Activated naive CD4-positive, alpha-beta T cell (primary cell): ENCODE measurements around the gene MMP17.

Source experiments
- DNase-seq, 4 experiments: peaks; one replicate each; lab custom pipeline; 2025; lab: John Stamatoyannopoulos, UW

The MMP17 gene

GRCh38 chr12:131850856-131851559 is 22.8 kb downstream of the MMP17 start:
- DNase-seq, result no peak

- DNase-seq, result no peak
Measured at GRCh38 chr12:131851741-131852550, 23.8 kb downstream of the MMP17 start.

GRCh38 chr12:131852551-131853299 is 24.5 kb downstream of the MMP17 start:
- no peak for DNase-seq

GRCh38 chr12:131853832-131854797 is 25.9 kb downstream of the MMP17 start:
- no peak for DNase-seq

GRCh38 chr12:131854861-131855476 is 26.8 kb downstream of the MMP17 start:
- DNase-seq, result no peak

- DNase-seq, result no peak
Measured at GRCh38 chr12:131855521-131856142, 27.4 kb downstream of the MMP17 start.

- DNase-seq, result no peak
Measured at GRCh38 chr12:131856366-131857097, 28.3 kb downstream of the MMP17 start.

- no peak for DNase-seq
Measured at GRCh38 chr12:131857908-131858850, 30.0 kb downstream of the MMP17 start.

- no peak for DNase-seq
Measured at GRCh38 chr12:131860472-131861260, 32.5 kb downstream of the MMP17 start.

- DNase-seq, result no peak
Measured at GRCh38 chr12:131861261-131862083, 33.3 kb downstream of the MMP17 start.

- no peak for DNase-seq
Measured at GRCh38 chr12:131862084-131862441, 33.9 kb downstream of the MMP17 start.

GRCh38 chr12:131862600-131862993 is 34.4 kb downstream of the MMP17 start:
- no peak for DNase-seq

- no peak for DNase-seq
Measured at GRCh38 chr12:131862994-131863710, 35.0 kb downstream of the MMP17 start.

GRCh38 chr12:131863711-131864396 is 35.7 kb downstream of the MMP17 start:
- DNase-seq, result no peak

GRCh38 chr12:131864469-131864868 is 36.3 kb downstream of the MMP17 start:
- no peak for DNase-seq
